22Rv1 (cell line): Measurements from ENCODE around the gene KDM4B.

ENCODE experiments used
- H3K27ac ChIP-seq: fragments of 450-650 bp; 2 replicates; pipeline ENCODE4 v1.5.1; 2017
- CTCF ChIP-seq: fragments of 450-650 bp; IDR thresholded peaks from 2 replicates; pipeline ENCODE4 v1.5.1; 2017; ENCODE audit warnings: mild to moderate bottlenecking
- ZFX ChIP-seq: fragments of 450-650 bp; IDR thresholded peaks from 2 replicates; pipeline ENCODE4 v1.6.1; 2017; ENCODE audit warnings: antibody characterized with exemption, borderline replicate concordance

The KDM4B gene

GRCh38 chr19:5132206-5132560 lies 163.3 kb downstream of the KDM4B start:
- TF ChIP-seq CTCF (no peak), ZFX (no peak)
- H3K27ac ChIP-seq, result peak overlapping the region; percentile 51

- peak overlapping the region; percentile 51 for H3K27ac ChIP-seq
- TF ChIP-seq ZFX (no peak), CTCF (no peak)
These were observed 164.1 kb downstream of the KDM4B start for GRCh38 chr19:5132698-5133651.

- no peak for TF ChIP-seq ZFX
- TF ChIP-seq CTCF, result no peak
- no peak overlapping the region for H3K27ac ChIP-seq
These were observed 165.2 kb downstream of the KDM4B start for GRCh38 chr19:5133986-5134595.

GRCh38 chr19:5134691-5135090 lies 165.8 kb downstream of the KDM4B start:
- H3K27ac ChIP-seq, result no peak overlapping the region
- TF ChIP-seq ZFX (no peak), CTCF (no peak)

GRCh38 chr19:5136073-5136855 lies 167.4 kb downstream of the KDM4B start:
- no peak overlapping the region for H3K27ac ChIP-seq
- TF ChIP-seq CTCF (no peak), ZFX (no peak)

- TF ChIP-seq CTCF (no peak), ZFX (no peak)
These were observed 168.2 kb downstream of the KDM4B start for GRCh38 chr19:5137114-5137513.

More at GRCh38 chr19:5137114-5137513, 168.2 kb downstream of the KDM4B start:
- H3K27ac ChIP-seq, result no peak overlapping the region
